Epithelial cell of proximal tubule (primary cell): Measurements from ENCODE around the gene ESYT2. TPM values are rescaled to one million over a fixed set of nuclear protein-coding genes. Genes with fewer than 3 reads are reported as not detected.

ENCODE experiments used
- DNase-seq: peaks from one replicate; pipeline ENCODE4 v3.0.0-alpha.2; 2011; ENCODE audit warnings: low read depth
- H3K4me3 ChIP-seq: 2 replicates; pipeline ENCODE4 v1.5.1; 2011; ENCODE audit warnings: low read depth, mild to moderate bottlenecking, low read length
- CTCF ChIP-seq: conservative IDR thresholded peaks from 2 replicates; pipeline ENCODE4 v1.5.1; 2012; ENCODE audit warnings: low read depth, mild to moderate bottlenecking, low read length
- total RNA-seq: library from RNA; depleted of rRNA; stranded (reverse); fragments of >200 nt; gene quantifications from 2 replicates; pipeline ENCODE4 v1.2.3, GENCODE V29; 2015

The ESYT2 gene
- total RNA-seq, 1 donor from 2014 or later = 43.4 TPM

GRCh38 chr7:158808126-158808525 lies 21.2 kb downstream of the ESYT2 start:
- no peak for TF ChIP-seq CTCF

GRCh38 chr7:158805937-158806336 lies 23.4 kb downstream of the ESYT2 start:
- no peak for TF ChIP-seq CTCF
- no peak overlapping the region for H3K4me3 ChIP-seq
- no peak for DNase-seq

More at GRCh38 chr7:158808126-158808525, 21.2 kb downstream of the ESYT2 start:
- no peak overlapping the region for H3K4me3 ChIP-seq
- no peak for DNase-seq

DNA sequence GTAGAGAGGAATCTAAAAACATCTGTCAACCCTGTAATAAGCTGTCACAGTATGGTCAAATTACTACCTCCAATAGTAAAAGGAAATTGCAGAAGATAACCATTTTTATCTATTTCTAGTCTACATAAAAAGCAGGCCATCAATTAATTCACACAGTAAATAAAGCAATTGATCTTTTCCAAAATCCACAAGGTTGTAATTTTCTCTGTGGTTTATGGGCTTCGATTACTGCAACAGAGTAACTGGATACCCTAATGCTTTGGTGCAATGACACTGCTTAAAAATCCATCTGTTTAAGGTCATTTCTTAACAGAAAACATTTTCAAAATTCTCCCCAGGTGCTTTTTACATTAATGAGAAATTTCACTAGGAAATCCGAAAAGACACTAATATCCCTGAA lies 23.9 kb downstream of the ESYT2 start:
- no peak for DNase-seq
- no peak overlapping the region for H3K4me3 ChIP-seq
- no peak for TF ChIP-seq CTCF

DNA sequence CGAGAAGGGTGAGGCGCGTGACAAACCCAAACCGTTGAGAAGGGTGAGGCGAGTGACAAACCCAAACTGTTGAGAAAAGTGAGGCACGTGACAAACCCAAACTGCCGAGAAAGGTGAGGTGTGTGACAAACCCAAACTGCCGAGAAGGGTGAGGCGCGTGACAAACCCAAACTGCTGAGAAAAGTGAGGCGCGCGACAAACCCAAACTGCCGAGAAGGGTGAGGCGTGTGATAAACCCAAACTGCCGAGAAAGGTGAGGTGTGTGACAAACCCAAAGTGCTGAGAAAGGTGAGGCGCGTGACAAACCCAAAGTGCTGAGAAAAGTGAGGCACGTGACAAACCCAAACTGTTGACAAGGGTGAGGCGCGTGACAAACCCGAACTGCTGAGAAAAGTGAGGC lies 25.0 kb downstream of the ESYT2 start:
- no peak for DNase-seq
- H3K4me3 ChIP-seq = no peak overlapping the region
- TF ChIP-seq CTCF = no peak

DNA sequence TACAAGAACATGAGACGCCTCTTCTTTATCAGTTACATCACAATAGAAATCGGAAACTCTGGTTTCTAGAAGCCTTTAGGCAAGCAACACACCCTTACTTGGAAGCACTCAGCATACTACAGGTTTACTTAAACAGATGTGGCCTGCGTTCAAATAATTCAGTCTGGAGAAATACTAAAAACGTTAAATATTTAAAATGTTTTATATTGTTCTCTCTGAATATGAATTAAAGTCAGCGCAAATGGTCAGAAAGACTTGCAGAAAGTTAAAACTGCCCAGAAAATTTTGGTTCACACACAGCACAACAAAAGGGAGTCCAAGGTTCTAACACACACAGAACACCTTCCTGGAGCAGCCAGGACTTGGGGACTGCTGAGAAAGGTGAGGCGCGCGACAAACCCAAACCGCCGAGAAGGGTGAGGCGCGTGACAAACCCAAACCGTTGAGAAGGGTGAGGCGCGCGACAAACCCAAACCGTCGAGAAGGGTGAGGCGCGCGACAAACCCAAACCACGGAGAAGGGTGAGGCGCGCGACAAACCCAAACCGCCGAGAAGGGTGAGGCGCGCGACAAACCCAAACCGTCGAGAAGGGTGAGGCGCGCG lies 25.8 kb downstream of the ESYT2 start:
- H3K4me3 ChIP-seq = no peak overlapping the region
- DNase-seq = no peak
- no peak for TF ChIP-seq CTCF

DNA sequence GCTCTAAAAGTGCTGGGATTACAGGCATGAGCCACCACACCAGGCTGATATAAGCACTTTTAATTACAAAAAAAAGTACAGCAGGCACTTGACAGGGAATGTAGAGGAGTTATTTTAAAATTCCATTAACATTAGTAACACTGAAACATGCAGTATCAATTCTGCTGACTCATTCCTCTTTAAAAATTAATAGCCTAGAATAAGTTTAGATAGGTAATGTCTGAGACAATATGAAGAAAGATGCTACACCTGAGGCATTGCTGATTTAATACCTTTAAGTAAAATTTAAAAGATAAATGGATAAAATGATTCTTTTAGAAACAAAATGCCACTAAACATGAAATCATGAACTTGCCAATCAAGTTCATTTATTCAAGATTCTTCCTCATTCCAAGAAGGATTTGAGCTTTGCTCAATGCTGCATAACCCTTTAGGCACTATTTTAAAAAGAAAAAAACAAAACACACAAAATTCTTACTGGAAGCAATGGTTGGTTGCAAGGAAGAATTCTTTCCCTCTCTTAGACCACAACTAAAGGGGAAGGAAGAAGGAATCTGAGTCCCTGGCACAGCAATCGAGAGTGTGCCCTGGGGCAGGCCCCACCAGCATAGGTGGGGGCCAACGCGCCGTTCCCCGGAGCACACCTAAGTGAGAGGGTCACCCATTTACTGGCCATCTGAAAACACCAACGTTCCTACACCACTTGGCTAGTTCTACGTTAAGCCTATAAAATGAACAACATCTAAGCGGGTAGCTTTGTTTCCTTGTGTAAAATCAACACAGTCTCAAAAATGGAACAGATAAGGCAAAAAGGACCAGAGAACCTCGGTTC lies 26.6 kb downstream of the ESYT2 start:
- TF ChIP-seq CTCF = no peak
- H3K4me3 ChIP-seq = no peak overlapping the region
- DNase-seq = peak; percentile 67
